Keratinocyte (primary cell): ENCODE results near the gene CAP2. TPM values are rescaled to one million over a fixed set of nuclear protein-coding genes. Genes with fewer than 3 reads are reported as not detected.
"Not testable (repeated sequence)": the region's sequence is repeated elsewhere in the genome, so short reads cannot be mapped to it uniquely, and the experiment has no call there.

Experiments
- DNase-seq: peaks from one replicate; pipeline ENCODE4 v3.0.0-alpha.2; 2011; ENCODE audit warnings: low read depth, missing footprints, low spot score
- FAIRE-seq: peaks from 2 replicates; lab custom pipeline; 2011; peaks lifted over from hg19 to GRCh38; lab: Jason Lieb, UNC
- H2AFZ ChIP-seq: 2 replicates; pipeline ENCODE4 v1.6.0; 2012; ENCODE audit warnings: low read length, control low read depth, inconsistent platforms; ENCODE audit not compliant: control insufficient read depth
- H3K27ac ChIP-seq: 2 replicates; pipeline ENCODE4 v1.5.1; 2011; ENCODE audit warnings: low read length; ENCODE audit not compliant: control insufficient read depth, insufficient read depth
- H3K27me3 ChIP-seq: 3 replicates; pipeline ENCODE4 v1.6.0; 2011; ENCODE audit warnings: low read length; ENCODE audit not compliant: control insufficient read depth, insufficient read depth; ENCODE audit errors: extremely low read depth
- H3K36me3 ChIP-seq, 2 experiments: 2 replicates in 1 of 2; 3 replicates in 1 of 2; pipeline ENCODE4 v1.5.1; 2011; ENCODE audit warnings: low read length in 2 of 2, mild to moderate bottlenecking in 1 of 2; ENCODE audit not compliant: control insufficient read depth in 2 of 2, insufficient read depth in 2 of 2; ENCODE audit errors: extremely low read depth in 1 of 2
- H3K4me1 ChIP-seq: 3 replicates; pipeline ENCODE4 v1.5.1; 2011; ENCODE audit warnings: low read length; ENCODE audit not compliant: control insufficient read depth, insufficient read depth; ENCODE audit errors: extremely low read depth
- H3K4me2 ChIP-seq: 3 replicates; pipeline ENCODE4 v1.6.0; 2011; ENCODE audit warnings: low read depth, low read length; ENCODE audit not compliant: control insufficient read depth, insufficient read depth; ENCODE audit errors: extremely low read depth
- H3K4me3 ChIP-seq, 3 experiments: fragments of 200-600 bp in 1 of 3; sonication (generic) in 1 of 3; 2 replicates in 2 of 3; 3 replicates in 1 of 3; pipeline ENCODE4 v1.5.1; 2011 to 2016; ENCODE audit warnings: low read length in 3 of 3, mild to moderate bottlenecking in 3 of 3, control low read depth in 2 of 3, inconsistent platforms in 1 of 3, low read depth in 1 of 3, mixed read lengths in 1 of 3, mixed run types in 1 of 3, moderate library complexity in 1 of 3; ENCODE audit not compliant: control insufficient read depth in 2 of 3, insufficient read depth in 2 of 3; ENCODE audit errors: extremely low read depth in 1 of 3
- H3K79me2 ChIP-seq: 2 replicates; pipeline ENCODE4 v1.6.0; 2012; ENCODE audit warnings: low read length; ENCODE audit not compliant: control insufficient read depth, insufficient read depth
- H3K9ac ChIP-seq: 3 replicates; pipeline ENCODE4 v1.6.0; 2011; ENCODE audit warnings: low read length; ENCODE audit not compliant: control insufficient read depth, insufficient read depth; ENCODE audit errors: extremely low read depth
- H3K9me1 ChIP-seq: 3 replicates; pipeline ENCODE4 v1.6.0; 2011; ENCODE audit warnings: low read length; ENCODE audit not compliant: control insufficient read depth, insufficient read depth; ENCODE audit errors: extremely low read depth
- H3K9me3 ChIP-seq: 2 replicates; pipeline ENCODE4 v1.5.1; 2012; ENCODE audit warnings: low read depth, low read length; ENCODE audit not compliant: control insufficient read depth
- H4K20me1 ChIP-seq: 3 replicates; pipeline ENCODE4 v1.6.0; 2011; ENCODE audit warnings: low read length; ENCODE audit not compliant: control insufficient read depth, insufficient read depth; ENCODE audit errors: extremely low read depth
- CTCF ChIP-seq, 3 experiments: IDR thresholded peaks in 1 of 3; conservative IDR thresholded peaks in 1 of 3; optimal IDR thresholded peaks in 1 of 3; 2 replicates in 2 of 3; 3 replicates in 1 of 3; pipeline versions ENCODE3 to v1.5.1; 2011; ENCODE audit warnings: low read length in 3 of 3, mild to moderate bottlenecking in 3 of 3, moderate library complexity in 2 of 3, control low read depth in 1 of 3, inconsistent platforms in 1 of 3; ENCODE audit not compliant: insufficient read depth in 2 of 3; ENCODE audit errors: extremely low read depth in 1 of 3
- EZH2 ChIP-seq: IDR thresholded peaks from one replicate; pipeline ENCODE4 v1.6.1; 2012; ENCODE audit warnings: inconsistent platforms, mild to moderate bottlenecking, low read length, moderate library complexity
- dilution Hi-C: fragments of 300-500 bp; cut with MboI; formaldehyde crosslinking; loops from one replicate; pipeline ENCODE4 v1.7.0; 2020; ENCODE audit warnings: low sequenced_read_pairs; ENCODE audit not compliant: extremely low pct_ligation_motif_present
- polyA plus RNA-seq, 5 experiments: library from polyadenylated mRNA; depleted of rRNA in 3 of 5; stranded (reverse) in 3 of 5; stranded (forward) in 1 of 5; unstranded in 1 of 5; fragments of >200 nt; gene quantifications; 1 replicate in 1 of 5; 2 replicates in 3 of 5; 3 replicates in 1 of 5; pipeline versions ENCODE4 v1.2.1 to v1.2.3, GENCODE V29; 2011 to 2012; ENCODE audit warnings: missing spikeins in 2 of 5, low read depth in 1 of 5, low replicate concordance in 1 of 5

CAP2 gene
- polyA plus RNA-seq, 1 donor (not counting 4 experiments of a cell fraction or from before 2014, with no cell fraction given) = 12.1 TPM

GRCh38 chr6:17410281-17410680, 16.9 kb downstream of the CAP2 start:
- no peak overlapping the region for H3K4me2 ChIP-seq

GRCh38 chr6:17413313-17413750, 19.9 kb downstream of the CAP2 start:
- no peaks in the 10 kb centered on the region for H4K20me1 ChIP-seq
- H3K27me3 ChIP-seq = no peaks in the 10 kb centered on the region
- DNase-seq (no peak), FAIRE-seq (no peak)
- no peak overlapping the region for H3K27ac ChIP-seq
- H3K9ac ChIP-seq = no peak overlapping the region
- H3K36me3 ChIP-seq = no peaks in the 10 kb centered on the region
- H3K9me1 ChIP-seq = no peaks in the 10 kb centered on the region
- H3K79me2 ChIP-seq = peaks cover 24% of the 10 kb centered on the region
- H3K9me3 ChIP-seq = peaks cover 3% of the 10 kb centered on the region
- H2AFZ ChIP-seq = no peak overlapping the region
- no peak for TF ChIP-seq CTCF (optimal IDR thresholded peaks at IDR 0.05 in 1 of 3, IDR thresholded peaks at IDR 0.05 in 1 of 3, conservative IDR thresholded peaks at IDR 0.05 in 1 of 3; ENCODE audit: extremely low read depth in 1 of 3, insufficient read depth in 2 of 3, low read length in 3 of 3)
- TF ChIP-seq EZH2 = no peak
- H3K4me2 ChIP-seq = peak overlapping the region; percentile 3
- peaks cover 18% of the 10 kb centered on the region for H3K4me1 ChIP-seq
- H3K4me3 ChIP-seq = no peak overlapping the region
- dilution Hi-C loops = no loop called here

More at GRCh38 chr6:17410281-17410680, 16.9 kb downstream of the CAP2 start:
- FAIRE-seq (no peak), DNase-seq (no peak)
- H3K9ac ChIP-seq = no peak overlapping the region
- H3K79me2 ChIP-seq = peaks cover 15% of the 10 kb centered on the region
- H4K20me1 ChIP-seq = no peaks in the 10 kb centered on the region
- no peaks in the 10 kb centered on the region for H3K36me3 ChIP-seq
- no peak overlapping the region for H3K27ac ChIP-seq
- no peak overlapping the region for H3K4me3 ChIP-seq
- H3K9me1 ChIP-seq = no peaks in the 10 kb centered on the region
- dilution Hi-C loops = no loop called here
- H3K27me3 ChIP-seq = no peaks in the 10 kb centered on the region
- peaks cover 3% of the 10 kb centered on the region for H3K9me3 ChIP-seq
- TF ChIP-seq CTCF (optimal IDR thresholded peaks at IDR 0.05 in 1 of 3, IDR thresholded peaks at IDR 0.05 in 1 of 3, conservative IDR thresholded peaks at IDR 0.05 in 1 of 3; ENCODE audit: extremely low read depth in 1 of 3, insufficient read depth in 2 of 3, low read length in 3 of 3) (no peak), EZH2 (no peak)
- no peak overlapping the region for H2AFZ ChIP-seq
- H3K4me1 ChIP-seq = peaks cover 6% of the 10 kb centered on the region

DNA sequence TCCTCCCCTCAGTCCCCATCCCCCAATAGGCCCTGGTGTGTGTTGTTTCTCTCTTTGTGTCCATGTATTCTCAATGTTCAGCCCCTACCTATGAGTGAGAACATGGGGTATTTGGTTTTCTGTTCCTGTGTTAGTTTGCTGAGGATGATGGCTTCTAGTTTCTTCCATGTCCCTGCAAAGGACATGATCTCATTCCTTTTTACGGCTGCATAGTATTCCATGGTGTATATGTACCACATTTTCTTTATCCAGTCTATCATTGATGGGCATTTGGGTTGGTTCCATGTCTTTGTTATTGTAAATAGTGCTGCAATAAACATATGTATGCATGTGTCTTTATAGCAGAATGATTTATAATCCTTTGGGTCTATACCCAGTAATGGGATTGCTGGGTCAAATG, 21.0 kb downstream of the CAP2 start:
- H3K4me3 ChIP-seq, H3K9me3 ChIP-seq, H3K27me3 ChIP-seq, H3K9me1 ChIP-seq, H4K20me1 ChIP-seq, H3K27ac ChIP-seq, dilution Hi-C loops, H2AFZ ChIP-seq, H3K9ac ChIP-seq, DNase-seq, FAIRE-seq, H3K36me3 ChIP-seq, H3K4me2 ChIP-seq: not testable (repeated sequence)
- H3K4me1 ChIP-seq = peaks cover 22% of the 10 kb centered on the region
- peaks cover 23% of the 10 kb centered on the region for H3K79me2 ChIP-seq
